ENCODE results near the gene SLC28A3.

DNA sequence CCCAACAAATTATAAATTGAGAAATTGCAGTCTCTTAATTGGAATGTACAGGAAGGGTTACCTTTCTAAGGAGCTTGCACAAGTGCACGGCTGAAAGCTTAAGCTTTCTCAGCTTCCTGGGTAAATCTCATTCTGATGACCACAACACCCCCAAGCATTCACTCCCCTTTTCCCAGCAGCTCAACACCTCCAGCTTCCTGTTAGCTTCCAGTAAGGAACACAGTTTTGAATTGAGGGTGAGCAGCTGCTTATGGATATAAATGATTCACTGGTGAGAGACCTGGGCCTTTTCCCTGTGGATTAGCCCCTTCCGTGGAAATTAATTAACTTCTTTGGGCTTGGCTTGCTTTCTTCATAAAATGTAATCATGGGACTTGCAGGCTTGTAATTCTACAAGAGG lies 101.2 kb downstream of the SLC28A3 start:
- TF ChIP-seq GATAD2B (conservative IDR thresholded peaks at IDR 0.05; ENCODE audit: low read depth) (no peak), POLR2AphosphoS2 (IDR thresholded peaks at IDR 0.05; ENCODE audit: low read depth, low read length) (no peak), SIN3A (IDR thresholded peaks at IDR 0.05; ENCODE audit: low read depth, low read length) (no peak), CBFB (IDR thresholded peaks at IDR 0.05; ENCODE audit: low read depth) (no peak)
- TF ChIP-seq, protein P1, sequence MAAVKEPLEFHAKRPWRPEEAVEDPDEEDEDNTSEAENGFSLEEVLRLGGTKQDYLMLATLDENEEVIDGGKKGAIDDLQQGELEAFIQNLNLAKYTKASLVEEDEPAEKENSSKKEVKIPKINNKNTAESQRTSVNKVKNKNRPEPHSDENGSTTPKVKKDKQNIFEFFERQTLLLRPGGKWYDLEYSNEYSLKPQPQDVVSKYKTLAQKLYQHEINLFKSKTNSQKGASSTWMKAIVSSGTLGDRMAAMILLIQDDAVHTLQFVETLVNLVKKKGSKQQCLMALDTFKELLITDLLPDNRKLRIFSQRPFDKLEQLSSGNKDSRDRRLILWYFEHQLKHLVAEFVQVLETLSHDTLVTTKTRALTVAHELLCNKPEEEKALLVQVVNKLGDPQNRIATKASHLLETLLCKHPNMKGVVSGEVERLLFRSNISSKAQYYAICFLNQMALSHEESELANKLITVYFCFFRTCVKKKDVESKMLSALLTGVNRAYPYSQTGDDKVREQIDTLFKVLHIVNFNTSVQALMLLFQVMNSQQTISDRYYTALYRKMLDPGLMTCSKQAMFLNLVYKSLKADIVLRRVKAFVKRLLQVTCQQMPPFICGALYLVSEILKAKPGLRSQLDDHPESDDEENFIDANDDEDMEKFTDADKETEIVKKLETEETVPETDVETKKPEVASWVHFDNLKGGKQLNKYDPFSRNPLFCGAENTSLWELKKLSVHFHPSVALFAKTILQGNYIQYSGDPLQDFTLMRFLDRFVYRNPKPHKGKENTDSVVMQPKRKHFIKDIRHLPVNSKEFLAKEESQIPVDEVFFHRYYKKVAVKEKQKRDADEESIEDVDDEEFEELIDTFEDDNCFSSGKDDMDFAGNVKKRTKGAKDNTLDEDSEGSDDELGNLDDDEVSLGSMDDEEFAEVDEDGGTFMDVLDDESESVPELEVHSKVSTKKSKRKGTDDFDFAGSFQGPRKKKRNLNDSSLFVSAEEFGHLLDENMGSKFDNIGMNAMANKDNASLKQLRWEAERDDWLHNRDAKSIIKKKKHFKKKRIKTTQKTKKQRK (IDR thresholded peaks at IDR 0.05; ENCODE audit: low read depth, low read length): no peak

Measured in GM12878 (cell line).